Parathyroid adenoma (tissue), 2 donors: ENCODE data around the gene SLC12A7.

Experiments
- H2AFZ ChIP-seq: fragments of 300-600 bp; sonication (generic); one replicate; pipeline ENCODE4 v1.7.0; 2017; ENCODE audit warnings: antibody characterized with exemption, mild to moderate bottlenecking
- H3K27ac ChIP-seq: fragments of 300-600 bp; sonication (generic); one replicate; pipeline ENCODE4 v1.7.0; 2017
- H3K27me3 ChIP-seq: fragments of 300-600 bp; sonication (generic); one replicate; pipeline ENCODE4 v1.7.0; 2017; ENCODE audit warnings: low read length; ENCODE audit not compliant: control insufficient read depth, insufficient read depth
- H3K36me3 ChIP-seq: fragments of 300-600 bp; sonication (generic); one replicate; pipeline ENCODE4 v1.7.0; 2017; ENCODE audit warnings: low read length; ENCODE audit not compliant: control insufficient read depth, insufficient read depth
- H3K4me1 ChIP-seq: fragments of 300-600 bp; sonication (generic); one replicate; pipeline ENCODE4 v1.7.0; 2017; ENCODE audit warnings: control low read depth
- H3K4me2 ChIP-seq: fragments of 300-600 bp; sonication (generic); one replicate; pipeline ENCODE4 v1.7.0; 2017; ENCODE audit warnings: low read length
- H3K4me3 ChIP-seq: fragments of 300-600 bp; sonication (generic); one replicate; pipeline ENCODE4 v1.7.0; 2017; ENCODE audit warnings: low read depth, low read length
- H3K79me2 ChIP-seq: fragments of 300-600 bp; sonication (generic); one replicate; pipeline ENCODE4 v1.7.0; 2017; ENCODE audit warnings: control low read depth
- H3K9ac ChIP-seq: fragments of 300-600 bp; sonication (generic); one replicate; pipeline ENCODE4 v1.7.0; 2017; ENCODE audit warnings: mild to moderate bottlenecking
- H3K9me3 ChIP-seq: fragments of 300-600 bp; sonication (generic); one replicate; pipeline ENCODE4 v1.7.0; 2017; ENCODE audit warnings: low read length; ENCODE audit not compliant: control insufficient read depth
- CTCF ChIP-seq: fragments of 300-600 bp; sonication (generic); IDR thresholded peaks from one replicate; pipeline ENCODE4 v1.7.0; 2017; ENCODE audit warnings: antibody characterized with exemption, mild to moderate bottlenecking
- donor health status: primary hyperparathyroidism.

SLC12A7 gene

GRCh38 chr5:1060535-1060981 lies 51.3 kb downstream of the SLC12A7 start:
- Histone ChIP-seq H3K36me3 (no peaks in the 10 kb centered on the region), H3K4me3 (no peak overlapping the region), H3K4me1 (no peaks in the 10 kb centered on the region), H3K9ac (no peak overlapping the region), H3K79me2 (no peaks in the 10 kb centered on the region), H3K27me3 (no peaks in the 10 kb centered on the region), H3K9me3 (no peaks in the 10 kb centered on the region), H3K4me2 (no peak overlapping the region), H3K27ac (no peak overlapping the region), H2AFZ (no peak overlapping the region)
- no peak for TF ChIP-seq CTCF

- TF ChIP-seq CTCF, result no peak
- H3K4me2 ChIP-seq, result no peak overlapping the region
Observed at GRCh38 chr5:1059884-1060263, 52.0 kb downstream of the SLC12A7 start.

GRCh38 chr5:1058988-1059883 lies 52.6 kb downstream of the SLC12A7 start:
- H3K27ac ChIP-seq, result no peak overlapping the region
- no peaks in the 10 kb centered on the region for H3K36me3 ChIP-seq
- no peaks in the 10 kb centered on the region for H3K4me1 ChIP-seq
- H3K9me3 ChIP-seq, result no peaks in the 10 kb centered on the region
- TF ChIP-seq CTCF, result no peak
- no peak overlapping the region for H3K4me2 ChIP-seq
- H2AFZ ChIP-seq, result no peak overlapping the region
- H3K27me3 ChIP-seq, result no peaks in the 10 kb centered on the region
- no peak overlapping the region for H3K4me3 ChIP-seq
- no peaks in the 10 kb centered on the region for H3K79me2 ChIP-seq
- no peak overlapping the region for H3K9ac ChIP-seq

More at GRCh38 chr5:1059884-1060263, 52.0 kb downstream of the SLC12A7 start:
- no peaks in the 10 kb centered on the region for H3K79me2 ChIP-seq
- H3K4me3 ChIP-seq, result no peak overlapping the region
- H3K9me3 ChIP-seq, result no peaks in the 10 kb centered on the region
- no peaks in the 10 kb centered on the region for H3K4me1 ChIP-seq
- H3K9ac ChIP-seq, result no peak overlapping the region
- no peak overlapping the region for H3K27ac ChIP-seq
- H3K36me3 ChIP-seq, result no peaks in the 10 kb centered on the region
- no peaks in the 10 kb centered on the region for H3K27me3 ChIP-seq
- no peak overlapping the region for H2AFZ ChIP-seq

GRCh38 chr5:1058083-1058945 lies 53.5 kb downstream of the SLC12A7 start:
- Histone ChIP-seq H2AFZ (no peak overlapping the region), H3K27me3 (no peaks in the 10 kb centered on the region), H3K4me3 (no peak overlapping the region), H3K4me2 (no peak overlapping the region), H3K9me3 (no peaks in the 10 kb centered on the region), H3K9ac (no peak overlapping the region), H3K4me1 (no peaks in the 10 kb centered on the region), H3K36me3 (no peaks in the 10 kb centered on the region), H3K27ac (no peak overlapping the region), H3K79me2 (no peaks in the 10 kb centered on the region)
- no peak for TF ChIP-seq CTCF
